Skeletal muscle tissue (tissue), 4 donors: Measurements from ENCODE around the gene PLPP4. TPM values are rescaled to one million over a fixed set of nuclear protein-coding genes. Genes with fewer than 3 reads are reported as not detected.

Source experiments
- H3K27ac ChIP-seq: one replicate; pipeline ENCODE4 v1.7.0; 2013; ENCODE audit warnings: mild to moderate bottlenecking, low read depth, low read length, inconsistent platforms
- H3K27me3 ChIP-seq, 3 donors: one replicate each; pipeline ENCODE4 v1.7.0; 2013; ENCODE audit warnings: low read length in 3 of 3; ENCODE audit not compliant: control insufficient read depth in 3 of 3, insufficient read depth in 3 of 3
- H3K36me3 ChIP-seq, 3 donors: one replicate each; pipeline ENCODE4 v1.7.0; 2013; ENCODE audit warnings: low read length in 3 of 3; ENCODE audit not compliant: control insufficient read depth in 3 of 3, insufficient read depth in 3 of 3
- H3K4me1 ChIP-seq, 3 donors: one replicate each; pipeline ENCODE4 v1.7.0; 2013; ENCODE audit warnings: low read length in 3 of 3, mild to moderate bottlenecking in 3 of 3; ENCODE audit not compliant: control insufficient read depth in 3 of 3, insufficient read depth in 3 of 3
- H3K4me3 ChIP-seq, 3 donors: one replicate each; pipeline ENCODE4 v1.7.0; 2013; ENCODE audit warnings: low read length in 3 of 3
- H3K9ac ChIP-seq, 3 donors: one replicate each; pipeline ENCODE4 v1.7.0; 2013; ENCODE audit warnings: low read length in 3 of 3, mild to moderate bottlenecking in 3 of 3, moderate library complexity in 2 of 3, low read depth in 1 of 3
- H3K9me3 ChIP-seq, 3 donors: one replicate each; pipeline ENCODE4 v1.7.0; 2013; ENCODE audit warnings: low read length in 3 of 3; ENCODE audit not compliant: control insufficient read depth in 3 of 3
- total RNA-seq: library from RNA; depleted of rRNA; stranded (reverse); fragments of >200 nt; gene quantifications from one replicate; pipeline ENCODE4 v1.2.3, GENCODE V29; 2014
- donor health status: Osteomylitis.

Gene PLPP4
- total RNA-seq, 1 donor from 2014 or later: 0.52 TPM

DNA sequence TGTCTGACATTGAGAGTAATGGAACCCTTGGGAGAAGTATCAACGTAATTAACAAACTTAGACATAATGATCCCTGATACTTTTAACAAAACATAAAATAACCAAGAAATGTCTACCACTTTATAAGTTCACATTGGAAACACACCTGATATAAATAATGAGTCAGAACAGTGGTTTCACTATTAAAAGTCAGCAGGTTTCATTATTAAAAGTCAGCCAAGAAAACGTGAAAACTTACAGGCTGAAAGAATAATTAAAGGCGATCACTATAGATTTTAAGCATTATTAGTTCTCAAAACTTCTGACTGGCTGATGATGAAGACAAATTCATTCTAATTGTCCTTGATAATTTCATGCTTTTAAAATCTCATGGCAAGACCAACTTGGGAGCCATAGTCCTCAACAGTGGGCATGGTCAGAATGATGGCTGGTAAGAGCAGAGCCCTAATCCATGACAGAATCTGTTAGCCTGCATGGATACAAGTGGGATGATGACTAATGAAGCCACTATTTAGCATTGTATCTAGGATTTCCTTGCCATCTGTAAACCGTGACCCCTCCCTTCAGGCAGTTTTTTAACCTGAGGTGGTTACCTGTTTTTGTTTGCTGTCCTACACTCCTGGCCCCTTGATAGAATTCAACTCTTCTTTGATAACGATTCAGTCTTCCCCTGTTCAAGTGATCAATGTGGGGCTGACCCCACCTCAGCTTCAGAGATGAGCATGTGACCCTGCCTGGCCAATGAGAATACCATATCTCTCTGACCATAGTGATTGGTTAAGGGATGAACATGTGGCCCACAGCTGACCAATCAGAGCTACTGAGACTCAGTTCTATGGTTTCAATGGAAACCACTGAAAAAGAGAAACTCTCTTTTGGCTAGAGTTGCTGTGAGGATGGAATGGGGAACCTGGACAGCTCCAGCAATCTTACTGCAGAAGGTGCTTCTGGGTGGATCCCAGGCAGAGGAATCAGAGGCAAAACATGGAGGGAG lies 151.0 kb downstream of the PLPP4 start:
- no peaks in the 10 kb centered on the region for H3K9me3 ChIP-seq
- H3K27ac ChIP-seq: no peak overlapping the region
- no peaks in the 10 kb centered on the region for H3K27me3 ChIP-seq
- no peaks in the 10 kb centered on the region for H3K36me3 ChIP-seq
- no peak overlapping the region for H3K4me3 ChIP-seq
- no peaks in the 10 kb centered on the region for H3K4me1 ChIP-seq
- H3K9ac ChIP-seq: no peak overlapping the region

DNA sequence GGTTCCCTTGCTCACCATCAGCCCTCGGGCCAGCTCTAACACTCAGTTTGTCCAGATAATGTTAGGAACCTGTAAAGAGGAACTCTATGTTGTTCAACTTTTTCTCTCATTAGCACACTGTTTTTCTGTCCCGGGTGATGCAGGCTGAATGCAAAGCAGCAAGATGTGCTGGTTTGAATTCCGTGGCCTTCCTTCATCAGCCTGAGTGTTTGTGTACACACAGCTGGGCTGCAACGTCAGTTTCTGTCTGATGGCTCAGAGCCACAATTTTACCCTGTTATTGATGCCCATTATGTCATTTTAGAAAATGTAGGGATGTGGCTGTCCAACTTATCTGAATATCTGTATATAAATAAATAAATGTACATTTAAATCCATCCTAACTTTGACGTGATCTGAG lies 152.0 kb downstream of the PLPP4 start:
- Histone ChIP-seq H3K9ac (no peak overlapping the region), H3K27me3 (no peaks in the 10 kb centered on the region), H3K36me3 (no peaks in the 10 kb centered on the region), H3K27ac (no peak overlapping the region), H3K9me3 (no peaks in the 10 kb centered on the region), H3K4me3 (no peak overlapping the region), H3K4me1 (no peaks in the 10 kb centered on the region)

DNA sequence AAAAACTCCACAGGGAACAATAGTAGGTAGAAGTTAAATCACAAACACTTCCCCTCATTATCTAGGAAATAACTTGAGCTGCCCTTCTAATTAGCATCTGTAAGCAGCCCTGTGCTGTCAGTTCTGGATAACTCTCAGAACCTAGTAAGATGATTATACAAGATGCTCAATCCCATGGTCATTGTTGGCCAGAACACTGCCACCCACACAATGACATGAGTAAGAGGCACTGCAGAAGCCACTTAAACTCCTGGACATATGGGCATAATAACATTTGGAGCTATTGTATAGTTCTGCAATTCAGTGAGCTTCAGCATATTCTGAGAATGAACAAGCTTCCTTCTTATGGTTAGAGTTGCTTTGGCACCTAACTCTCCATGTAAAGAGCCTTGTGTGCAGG lies 153.8 kb downstream of the PLPP4 start:
- Histone ChIP-seq H3K9ac (no peak overlapping the region), H3K27ac (no peak overlapping the region), H3K27me3 (no peaks in the 10 kb centered on the region), H3K36me3 (no peaks in the 10 kb centered on the region), H3K4me3 (no peak overlapping the region), H3K9me3 (no peaks in the 10 kb centered on the region), H3K4me1 (no peaks in the 10 kb centered on the region)

GRCh38 chr10:120612756-120613155 lies 155.7 kb downstream of the PLPP4 start:
- H3K9me3 ChIP-seq: no peaks in the 10 kb centered on the region
- H3K4me1 ChIP-seq: no peaks in the 10 kb centered on the region
- no peak overlapping the region for H3K4me3 ChIP-seq
- no peak overlapping the region for H3K9ac ChIP-seq
- no peaks in the 10 kb centered on the region for H3K27me3 ChIP-seq
- H3K27ac ChIP-seq: no peak overlapping the region
- no peaks in the 10 kb centered on the region for H3K36me3 ChIP-seq

- Histone ChIP-seq H3K4me1 (no peaks in the 10 kb centered on the region), H3K36me3 (no peaks in the 10 kb centered on the region), H3K27me3 (no peaks in the 10 kb centered on the region), H3K9ac (no peak overlapping the region), H3K4me3 (no peak overlapping the region), H3K27ac (no peak overlapping the region), H3K9me3 (no peaks in the 10 kb centered on the region)
Observed at GRCh38 chr10:120613180-120613579, 156.2 kb downstream of the PLPP4 start.

- Histone ChIP-seq H3K27me3 (no peaks in the 10 kb centered on the region), H3K36me3 (no peaks in the 10 kb centered on the region), H3K9me3 (peaks cover 0 to 2% (median 2%) of the 10 kb centered on the region in 3 donors), H3K27ac (no peak overlapping the region), H3K9ac (no peak overlapping the region), H3K4me3 (no peak overlapping the region), H3K4me1 (no peaks in the 10 kb centered on the region)
Observed at GRCh38 chr10:120614680-120615079, 157.7 kb downstream of the PLPP4 start.

GRCh38 chr10:120616311-120616911 lies 159.4 kb downstream of the PLPP4 start:
- Histone ChIP-seq H3K9me3 (peaks cover 0 to 2% (median 2%) of the 10 kb centered on the region in 3 donors), H3K27ac (no peak overlapping the region), H3K36me3 (no peaks in the 10 kb centered on the region), H3K27me3 (no peaks in the 10 kb centered on the region), H3K9ac (no peak overlapping the region), H3K4me1 (no peaks in the 10 kb centered on the region), H3K4me3 (no peak overlapping the region)

GRCh38 chr10:120628197-120628596 lies 171.2 kb downstream of the PLPP4 start:
- Histone ChIP-seq H3K4me3 (no peak overlapping the region), H3K27ac (no peak overlapping the region), H3K27me3 (peaks cover 0 to 10% (median 0%) of the 10 kb centered on the region in 3 donors), H3K9ac (no peak overlapping the region), H3K4me1 (no peaks in the 10 kb centered on the region), H3K9me3 (no peaks in the 10 kb centered on the region), H3K36me3 (no peaks in the 10 kb centered on the region)

GRCh38 chr10:120630266-120630665 lies 173.2 kb downstream of the PLPP4 start:
- Histone ChIP-seq H3K4me3 (no peak overlapping the region), H3K27ac (no peak overlapping the region), H3K4me1 (no peaks in the 10 kb centered on the region), H3K9me3 (no peaks in the 10 kb centered on the region), H3K36me3 (no peaks in the 10 kb centered on the region), H3K27me3 (peaks cover 0 to 4% (median 0%) of the 10 kb centered on the region in 3 donors), H3K9ac (no peak overlapping the region)

GRCh38 chr10:120632047-120632446 lies 175.0 kb downstream of the PLPP4 start:
- no peak overlapping the region for H3K4me3 ChIP-seq
- no peaks in the 10 kb centered on the region for H3K36me3 ChIP-seq
- no peaks in the 10 kb centered on the region for H3K9me3 ChIP-seq
- no peak overlapping the region for H3K9ac ChIP-seq
- H3K27ac ChIP-seq: no peak overlapping the region
- no peaks in the 10 kb centered on the region for H3K4me1 ChIP-seq
- H3K27me3 ChIP-seq: peaks cover 0 to 4% (median 0%) of the 10 kb centered on the region in 3 donors
